Kidney epithelial cell (primary cell): ENCODE measurements around the gene MPPED1. TPM values are rescaled to one million over a fixed set of nuclear protein-coding genes. Genes with fewer than 3 reads are reported as not detected.

Experiments
- DNase-seq: peaks from one replicate; pipeline ENCODE4 v3.0.0-alpha.2; 2010; ENCODE audit warnings: low read depth
- H3K27me3 ChIP-seq: 2 replicates; pipeline ENCODE4 v1.6.0; 2011; ENCODE audit warnings: low read length; ENCODE audit not compliant: control insufficient read depth, insufficient read depth
- H3K36me3 ChIP-seq: 2 replicates; pipeline ENCODE4 v1.5.1; 2011; ENCODE audit warnings: low read length; ENCODE audit not compliant: control insufficient read depth, insufficient read depth
- H3K4me3 ChIP-seq: 2 replicates; pipeline ENCODE4 v1.5.1; 2011; ENCODE audit warnings: low read depth, mild to moderate bottlenecking, control low read depth, low read length
- total RNA-seq: library from RNA; depleted of rRNA; stranded (reverse); fragments of >200 nt; gene quantifications from 2 replicates; pipeline ENCODE4 v1.2.3, GENCODE V29; 2015
- TF ChIP-seq, protein P1 (sequence below): IDR thresholded peaks from 2 replicates; pipeline ENCODE4 v1.5.1; 2011; ENCODE audit warnings: mild to moderate bottlenecking, moderate library complexity, low read length, control low read depth, inconsistent platforms; ENCODE audit not compliant: insufficient read depth, poor library complexity, severe bottlenecking

Gene MPPED1
- total RNA-seq, 1 donor from 2014 or later: not detected

DNA sequence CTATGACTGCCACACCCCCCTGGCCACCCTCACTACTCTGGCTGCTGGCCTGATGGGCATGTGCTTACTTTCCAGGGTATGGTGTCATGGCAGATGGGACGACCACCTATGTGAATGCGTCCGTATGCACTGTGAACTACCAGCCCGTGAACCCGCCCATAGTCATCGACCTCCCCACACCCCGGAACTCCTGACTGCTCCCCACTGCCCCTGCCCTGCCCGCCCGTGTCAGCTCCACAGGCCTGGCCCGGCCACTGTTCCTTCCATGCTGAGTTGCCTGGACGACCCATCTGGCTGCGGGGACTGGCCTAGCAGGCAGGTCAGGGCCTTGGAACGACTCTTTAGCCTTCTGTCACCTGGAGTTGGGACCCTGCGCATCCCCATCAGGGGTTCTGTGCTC lies 93.6 kb downstream of the MPPED1 start:
- Histone ChIP-seq H3K27me3 (no peaks in the 10 kb centered on the region), H3K4me3 (no peak overlapping the region), H3K36me3 (no peaks in the 10 kb centered on the region)
- no peak for DNase-seq
- TF ChIP-seq, protein P1, sequence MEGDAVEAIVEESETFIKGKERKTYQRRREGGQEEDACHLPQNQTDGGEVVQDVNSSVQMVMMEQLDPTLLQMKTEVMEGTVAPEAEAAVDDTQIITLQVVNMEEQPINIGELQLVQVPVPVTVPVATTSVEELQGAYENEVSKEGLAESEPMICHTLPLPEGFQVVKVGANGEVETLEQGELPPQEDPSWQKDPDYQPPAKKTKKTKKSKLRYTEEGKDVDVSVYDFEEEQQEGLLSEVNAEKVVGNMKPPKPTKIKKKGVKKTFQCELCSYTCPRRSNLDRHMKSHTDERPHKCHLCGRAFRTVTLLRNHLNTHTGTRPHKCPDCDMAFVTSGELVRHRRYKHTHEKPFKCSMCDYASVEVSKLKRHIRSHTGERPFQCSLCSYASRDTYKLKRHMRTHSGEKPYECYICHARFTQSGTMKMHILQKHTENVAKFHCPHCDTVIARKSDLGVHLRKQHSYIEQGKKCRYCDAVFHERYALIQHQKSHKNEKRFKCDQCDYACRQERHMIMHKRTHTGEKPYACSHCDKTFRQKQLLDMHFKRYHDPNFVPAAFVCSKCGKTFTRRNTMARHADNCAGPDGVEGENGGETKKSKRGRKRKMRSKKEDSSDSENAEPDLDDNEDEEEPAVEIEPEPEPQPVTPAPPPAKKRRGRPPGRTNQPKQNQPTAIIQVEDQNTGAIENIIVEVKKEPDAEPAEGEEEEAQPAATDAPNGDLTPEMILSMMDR: no peak

DNA sequence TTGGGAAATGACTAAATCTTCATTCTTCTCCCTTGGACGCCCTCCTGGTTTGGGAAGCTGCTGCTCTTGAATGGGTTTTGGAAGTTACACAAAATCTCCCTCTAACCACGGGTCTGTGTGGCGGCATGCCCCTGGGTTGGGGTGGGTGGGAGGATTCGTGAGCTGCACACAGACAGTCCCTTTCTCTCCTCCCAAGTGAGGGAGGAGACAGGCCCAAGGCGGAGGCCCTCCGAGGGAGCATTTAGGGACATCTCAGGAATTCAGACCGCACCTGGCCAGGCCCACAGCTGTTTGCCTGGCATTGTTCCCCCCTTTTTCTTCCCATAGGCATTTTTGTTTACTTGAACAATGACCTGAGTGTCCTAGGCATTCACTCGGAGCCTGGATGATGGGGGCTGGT lies 94.1 kb downstream of the MPPED1 start:
- TF ChIP-seq, protein P1: no peak

DNA sequence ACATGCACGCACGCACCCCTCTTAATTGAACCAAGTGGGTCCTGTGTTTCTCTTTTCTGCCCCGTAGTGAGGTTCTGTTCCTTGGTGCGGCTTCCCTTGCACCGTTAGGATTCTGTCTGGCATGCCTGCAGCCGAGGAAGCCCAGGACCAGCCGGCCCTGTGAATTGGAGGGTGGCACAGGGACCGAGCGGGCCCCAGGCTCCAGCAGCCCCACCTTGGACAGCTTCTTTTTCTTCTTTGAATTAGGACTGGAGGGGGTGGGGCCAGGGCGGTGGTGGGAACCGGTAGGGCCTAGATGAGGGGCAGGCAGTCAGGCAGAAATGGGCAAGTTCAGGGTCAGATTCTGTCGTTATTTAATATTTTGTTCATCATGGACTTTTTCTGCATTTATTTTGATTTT lies 94.7 kb downstream of the MPPED1 start:
- no peak overlapping the region for H3K4me3 ChIP-seq

More for the DNA sequence above, 94.1 kb downstream of the MPPED1 start:
- no peak for DNase-seq
- H3K36me3 ChIP-seq: no peaks in the 10 kb centered on the region
- H3K27me3 ChIP-seq: no peaks in the 10 kb centered on the region
- no peak overlapping the region for H3K4me3 ChIP-seq

DNA sequence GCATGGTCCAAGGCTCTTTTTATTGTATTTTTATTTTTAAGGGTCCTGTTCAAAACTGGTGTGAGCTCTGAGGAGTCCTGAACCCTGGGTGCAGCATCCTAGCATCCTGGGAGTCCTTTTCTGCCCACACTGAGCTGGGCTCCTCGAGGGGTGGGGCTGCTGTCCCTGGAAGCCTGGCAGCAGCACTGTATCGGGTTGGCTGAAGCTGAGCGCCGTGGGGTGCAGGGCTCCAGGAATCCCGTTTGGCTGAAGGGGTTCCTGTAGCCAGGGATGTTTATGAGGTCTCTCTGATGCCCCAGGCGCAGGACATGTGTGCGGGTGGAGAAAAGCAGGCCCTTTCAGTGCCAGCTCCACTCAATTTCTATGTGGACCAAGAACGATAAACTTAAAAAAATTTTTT lies 95.4 kb downstream of the MPPED1 start:
- Histone ChIP-seq H3K27me3 (no peaks in the 10 kb centered on the region), H3K36me3 (no peaks in the 10 kb centered on the region), H3K4me3 (no peak overlapping the region)
- TF ChIP-seq, protein P1: no peak
- no peak for DNase-seq

More for the DNA sequence above, 94.7 kb downstream of the MPPED1 start:
- no peak for DNase-seq
- no peaks in the 10 kb centered on the region for H3K27me3 ChIP-seq
- TF ChIP-seq, protein P1: no peak
- H3K36me3 ChIP-seq: no peaks in the 10 kb centered on the region

- Histone ChIP-seq H3K27me3 (no peaks in the 10 kb centered on the region), H3K36me3 (no peaks in the 10 kb centered on the region), H3K4me3 (no peak overlapping the region)
- TF ChIP-seq, protein P1: no peak
- DNase-seq: no peak
Observed at GRCh38 chr22:43508489-43508888, 96.7 kb downstream of the MPPED1 start.

DNA sequence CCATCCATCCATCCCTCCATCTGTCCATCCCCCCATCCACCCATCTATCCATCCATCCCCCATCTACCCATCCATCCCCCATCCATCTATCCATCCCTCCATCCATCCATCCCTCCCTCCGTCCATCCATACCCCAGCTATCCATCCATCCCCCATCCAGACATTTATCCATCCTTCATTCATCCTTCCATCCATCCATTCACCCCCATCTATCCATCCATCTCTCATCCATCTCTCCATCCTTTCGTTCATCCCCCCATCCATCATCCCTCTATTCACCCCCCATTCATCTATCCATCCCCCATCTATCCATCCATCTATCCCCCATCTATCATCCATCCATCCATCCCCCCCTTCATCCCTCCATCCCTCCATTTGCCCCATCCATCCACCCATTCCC lies 97.5 kb downstream of the MPPED1 start:
- TF ChIP-seq, protein P1: no peak
- H3K36me3 ChIP-seq: no peaks in the 10 kb centered on the region
- H3K27me3 ChIP-seq: no peaks in the 10 kb centered on the region
- no peak overlapping the region for H3K4me3 ChIP-seq
- DNase-seq: no peak
